Measurements from ENCODE around the gene GNAL. TPM values are rescaled to one million over a fixed set of nuclear protein-coding genes. Genes with fewer than 3 reads are reported as not detected.

Gene GNAL
- total RNA-seq, 1 experiment from 2014 or later, result 0.15 TPM

DNA sequence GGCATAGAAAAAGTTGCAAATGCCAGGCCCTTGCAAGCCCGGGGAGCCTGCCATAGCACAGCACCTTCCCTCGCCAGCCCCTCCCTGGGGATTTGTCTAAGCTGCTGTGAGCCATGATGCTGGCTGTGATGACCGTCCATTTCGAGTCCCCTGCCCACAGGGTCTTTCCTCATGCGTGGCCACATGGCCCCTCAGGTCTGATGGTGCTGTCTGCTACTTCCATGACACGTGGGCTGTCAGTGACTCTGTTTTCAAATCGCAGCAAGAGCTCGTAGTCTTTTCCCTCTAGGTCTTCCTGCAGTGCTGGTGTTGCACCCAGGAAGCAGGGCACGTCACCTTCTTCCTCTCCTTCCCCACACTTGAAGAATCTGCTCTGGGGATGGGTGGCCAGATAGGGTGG lies 15.5 kb upstream of the GNAL start:
- no peaks in the 10 kb centered on the region for H3K9me2 ChIP-seq (replicated peaks; ENCODE audit: low read length)
- H3K79me2 ChIP-seq (ENCODE audit: low read length), result no peaks in the 10 kb centered on the region
- H3K9me3 ChIP-seq (ENCODE audit: low read length), result no peaks in the 10 kb centered on the region
- no peaks in the 10 kb centered on the region for H3K4me1 ChIP-seq (ENCODE audit: insufficient read depth, low read length)
- H3K27me3 ChIP-seq (ENCODE audit: low read length), result peaks cover 97% of the 10 kb centered on the region
- no peaks in the 10 kb centered on the region for H3F3A ChIP-seq (ENCODE audit: low read length, unreplicated experiment)
- ATAC-seq (no peak), DNase-seq (no peak)
- ChIA-PET CTCF (interaction anchor here (0.6 kb wide), 1 partner anchor 1625 kb away, joined by 3 read pairs; no protein-coding TSS in a partner anchor), POLR2A (ENCODE audit: unreplicated experiment) (no interaction called here)
- H3K27ac ChIP-seq (ENCODE audit: low read length), result no peak overlapping the region
- no peaks in the 10 kb centered on the region for H3K36me3 ChIP-seq (ENCODE audit: low read depth, low read length)
- intact Hi-C loops (cut with micrococcal nuclease), result no loop called here
- no peak overlapping the region for H3K4me2 ChIP-seq (ENCODE audit: low read length)
- TF ChIP-seq, protein P1, sequence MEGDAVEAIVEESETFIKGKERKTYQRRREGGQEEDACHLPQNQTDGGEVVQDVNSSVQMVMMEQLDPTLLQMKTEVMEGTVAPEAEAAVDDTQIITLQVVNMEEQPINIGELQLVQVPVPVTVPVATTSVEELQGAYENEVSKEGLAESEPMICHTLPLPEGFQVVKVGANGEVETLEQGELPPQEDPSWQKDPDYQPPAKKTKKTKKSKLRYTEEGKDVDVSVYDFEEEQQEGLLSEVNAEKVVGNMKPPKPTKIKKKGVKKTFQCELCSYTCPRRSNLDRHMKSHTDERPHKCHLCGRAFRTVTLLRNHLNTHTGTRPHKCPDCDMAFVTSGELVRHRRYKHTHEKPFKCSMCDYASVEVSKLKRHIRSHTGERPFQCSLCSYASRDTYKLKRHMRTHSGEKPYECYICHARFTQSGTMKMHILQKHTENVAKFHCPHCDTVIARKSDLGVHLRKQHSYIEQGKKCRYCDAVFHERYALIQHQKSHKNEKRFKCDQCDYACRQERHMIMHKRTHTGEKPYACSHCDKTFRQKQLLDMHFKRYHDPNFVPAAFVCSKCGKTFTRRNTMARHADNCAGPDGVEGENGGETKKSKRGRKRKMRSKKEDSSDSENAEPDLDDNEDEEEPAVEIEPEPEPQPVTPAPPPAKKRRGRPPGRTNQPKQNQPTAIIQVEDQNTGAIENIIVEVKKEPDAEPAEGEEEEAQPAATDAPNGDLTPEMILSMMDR (conservative IDR thresholded peaks at IDR 0.05; ENCODE audit: low read depth, low read length), result no peak
- TF ChIP-seq EZH2phosphoT487 (IDR thresholded peaks at IDR 0.05; ENCODE audit: borderline replicate concordance, low read length) (no peak), EZH2 (IDR thresholded peaks at IDR 0.05; ENCODE audit: low read length, unreplicated experiment) (no peak)
- no peak overlapping the region for H3K9ac ChIP-seq (ENCODE audit: low read length)
- no peak overlapping the region for H3K4me3 ChIP-seq (ENCODE audit: low read length)
- no peaks in the 10 kb centered on the region for H4K20me1 ChIP-seq (ENCODE audit: low read length)
- H2AFZ ChIP-seq (ENCODE audit: low read length), result no peak overlapping the region
- BruUV-seq (replicated peaks), result no TSS peak

GRCh38 chr18:11674119-11674518 lies 14.9 kb upstream of the GNAL start:
- Histone ChIP-seq H3K4me2 (ENCODE audit: low read length) (no peak overlapping the region), H3F3A (ENCODE audit: low read length, unreplicated experiment) (no peaks in the 10 kb centered on the region), H3K9ac (ENCODE audit: low read length) (no peak overlapping the region), H3K4me1 (ENCODE audit: insufficient read depth, low read length) (no peaks in the 10 kb centered on the region), H3K36me3 (ENCODE audit: low read depth, low read length) (no peaks in the 10 kb centered on the region), H4K20me1 (ENCODE audit: low read length) (no peaks in the 10 kb centered on the region), H2AFZ (ENCODE audit: low read length) (no peak overlapping the region), H3K4me3 (ENCODE audit: low read length) (no peak overlapping the region), H3K9me3 (ENCODE audit: low read length) (no peaks in the 10 kb centered on the region), H3K27me3 (ENCODE audit: low read length) (peaks cover 97% of the 10 kb centered on the region), H3K79me2 (ENCODE audit: low read length) (no peaks in the 10 kb centered on the region), H3K9me2 (replicated peaks; ENCODE audit: low read length) (no peaks in the 10 kb centered on the region), H3K27ac (ENCODE audit: low read length) (no peak overlapping the region)
- TF ChIP-seq EZH2phosphoT487 (IDR thresholded peaks at IDR 0.05; ENCODE audit: borderline replicate concordance, low read length) (no peak), EZH2 (IDR thresholded peaks at IDR 0.05; ENCODE audit: low read length, unreplicated experiment) (no peak)
- TF ChIP-seq, protein P1 (conservative IDR thresholded peaks at IDR 0.05; ENCODE audit: low read depth, low read length), result no peak
- intact Hi-C loops (cut with micrococcal nuclease), result no loop called here
- BruUV-seq (replicated peaks), result no TSS peak
- DNase-seq (no peak), ATAC-seq (no peak)
- ChIA-PET CTCF (interaction anchor here (0.6 kb wide), 1 partner anchor 1626 kb away, joined by 3 read pairs; no protein-coding TSS in a partner anchor), POLR2A (ENCODE audit: unreplicated experiment) (no interaction called here)

DNA sequence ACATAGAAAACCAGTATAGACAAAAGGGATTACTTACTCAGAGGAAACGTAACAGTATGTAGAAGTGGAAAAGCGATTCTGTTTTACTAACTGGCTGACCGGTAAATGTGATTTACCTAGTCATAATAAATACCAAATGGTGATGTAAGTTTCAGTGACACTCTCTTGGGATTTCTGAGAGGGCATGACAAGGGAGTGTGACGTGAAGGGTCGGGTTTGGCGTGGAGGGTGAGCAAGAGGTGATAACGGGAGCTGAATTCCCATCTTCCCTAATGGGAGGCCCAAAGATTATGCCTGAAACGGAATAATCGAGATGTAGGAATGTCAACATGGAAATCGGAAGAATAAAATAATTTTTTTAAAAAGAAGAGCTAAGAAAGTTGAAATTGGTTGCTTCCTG lies 12.7 kb upstream of the GNAL start:
- ChIA-PET CTCF (no interaction called here), POLR2A (ENCODE audit: unreplicated experiment) (no interaction called here)
- Histone ChIP-seq H3K27ac (ENCODE audit: low read length) (no peak overlapping the region), H3K9ac (ENCODE audit: low read length) (no peak overlapping the region), H3K79me2 (ENCODE audit: low read length) (no peaks in the 10 kb centered on the region), H3F3A (ENCODE audit: low read length, unreplicated experiment) (no peaks in the 10 kb centered on the region), H3K4me1 (ENCODE audit: insufficient read depth, low read length) (no peaks in the 10 kb centered on the region), H4K20me1 (ENCODE audit: low read length) (no peaks in the 10 kb centered on the region), H2AFZ (ENCODE audit: low read length) (no peak overlapping the region), H3K27me3 (ENCODE audit: low read length) (peaks cover 91% of the 10 kb centered on the region), H3K4me3 (ENCODE audit: low read length) (no peak overlapping the region), H3K9me3 (ENCODE audit: low read length) (no peaks in the 10 kb centered on the region), H3K4me2 (ENCODE audit: low read length) (no peak overlapping the region), H3K9me2 (replicated peaks; ENCODE audit: low read length) (no peaks in the 10 kb centered on the region), H3K36me3 (ENCODE audit: low read depth, low read length) (no peaks in the 10 kb centered on the region)
- no TSS peak for BruUV-seq (replicated peaks)
- no peak for ATAC-seq
- no peak for DNase-seq
- no peak for TF ChIP-seq EZH2phosphoT487 (IDR thresholded peaks at IDR 0.05; ENCODE audit: borderline replicate concordance, low read length)
- TF ChIP-seq, protein P1 (conservative IDR thresholded peaks at IDR 0.05; ENCODE audit: low read depth, low read length), result no peak
- no peak for TF ChIP-seq EZH2 (IDR thresholded peaks at IDR 0.05; ENCODE audit: low read length, unreplicated experiment)
- intact Hi-C loops (cut with micrococcal nuclease), result no loop called here
